ENCODE measurements around the gene EPN1. TPM values are rescaled to one million over a fixed set of nuclear protein-coding genes. Genes with fewer than 3 reads are reported as not detected.

The EPN1 gene
- polyA plus RNA-seq (ENCODE audit: insufficient read length in 10 of 10): 10 to 100 TPM; 59.0 to 99.0 (median 74.3) TPM
- long read RNA-seq, donor 1, full-length matches to known transcripts: 5 of 20 reads
- long read RNA-seq, donor 1, partial matches to known transcripts: 15 of 20 reads
- long read RNA-seq, donor 1, other reads (novel, unspliced or antisense): 0 of 20 reads
- long read RNA-seq, donor 2, full-length matches to known transcripts: 5 of 5 reads
- long read RNA-seq, donor 2, partial matches to known transcripts: 0 of 5 reads
- long read RNA-seq, donor 2, other reads (novel, unspliced or antisense): 0 of 5 reads
- long read RNA-seq, donor 3: 0 reads
- long read RNA-seq, donor 4, full-length matches to known transcripts: 6 of 6 reads
- long read RNA-seq, donor 4, partial matches to known transcripts: 0 of 6 reads
- long read RNA-seq, donor 4, other reads (novel, unspliced or antisense): 0 of 6 reads
- long read RNA-seq, donor 5, partial matches to known transcripts: 17 of 19 reads
- long read RNA-seq, donor 5, other reads (novel, unspliced or antisense): 0 of 19 reads
- long read RNA-seq, donor 6, full-length matches to known transcripts: 11 of 17 reads
- long read RNA-seq, donor 6, partial matches to known transcripts: 0 of 17 reads
- long read RNA-seq, donor 6, other reads (novel, unspliced or antisense): 6 of 17 reads
- long read RNA-seq, donor 7, full-length matches to known transcripts: 4 of 19 reads
- long read RNA-seq, donor 7, partial matches to known transcripts: 10 of 19 reads
- long read RNA-seq, donor 7, other reads (novel, unspliced or antisense): 5 of 19 reads
- long read RNA-seq, donor 8, full-length matches to known transcripts: 3 of 3 reads
- long read RNA-seq, donor 8, partial matches to known transcripts: 0 of 3 reads
- long read RNA-seq, donor 8, other reads (novel, unspliced or antisense): 0 of 3 reads
- long read RNA-seq, donor 9: 0 reads

DNA sequence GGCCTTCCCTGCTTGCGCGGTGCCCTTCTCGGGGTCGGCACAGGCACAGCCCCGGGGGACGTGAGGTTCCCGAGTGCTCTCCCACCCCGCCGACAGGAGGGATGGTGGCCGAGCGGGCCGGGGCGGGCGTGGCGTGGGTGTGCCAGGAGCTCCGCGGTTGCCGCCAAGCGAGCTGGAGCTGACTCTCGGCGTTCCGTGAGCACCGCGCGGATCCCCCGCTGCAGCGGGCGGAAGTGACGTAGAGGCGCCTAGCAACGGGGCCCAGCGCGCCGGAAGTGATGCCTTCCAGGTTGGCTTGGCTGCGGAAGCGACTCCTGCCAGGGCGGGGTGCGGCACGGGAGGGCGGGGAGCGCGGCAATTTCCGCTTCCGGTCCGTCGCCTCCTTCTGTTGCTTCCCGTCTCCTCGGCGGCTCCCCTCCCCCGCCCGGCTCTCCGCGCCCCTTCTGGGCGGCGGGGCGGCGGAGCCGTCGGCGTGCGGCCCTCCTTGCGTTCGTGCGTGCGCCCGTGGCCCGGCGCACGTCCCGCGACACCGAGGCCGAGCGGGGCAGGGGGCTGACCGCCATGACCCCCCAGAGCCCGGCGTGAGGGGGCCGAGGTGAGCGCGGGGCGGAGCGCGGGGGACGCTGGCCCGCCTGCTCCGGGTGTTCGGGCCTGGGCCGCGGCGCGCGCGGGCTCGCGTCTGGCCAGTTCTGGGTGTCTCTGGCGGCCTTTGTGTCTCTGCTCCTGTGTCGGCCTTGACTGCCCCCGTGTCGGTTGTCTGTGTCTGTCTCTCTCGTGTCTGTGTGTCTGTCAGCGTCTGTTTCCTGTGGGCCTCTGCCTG, at the start of gene EPN1:
TSS of gene EPN1 (plus strand) at position 386 of the 820 bp plus-strand sequence. CDS start 3,402 bp downstream, outside the sequence.
- peak; percentile 94 to 97 (median 96) for DNase-seq

DNA sequence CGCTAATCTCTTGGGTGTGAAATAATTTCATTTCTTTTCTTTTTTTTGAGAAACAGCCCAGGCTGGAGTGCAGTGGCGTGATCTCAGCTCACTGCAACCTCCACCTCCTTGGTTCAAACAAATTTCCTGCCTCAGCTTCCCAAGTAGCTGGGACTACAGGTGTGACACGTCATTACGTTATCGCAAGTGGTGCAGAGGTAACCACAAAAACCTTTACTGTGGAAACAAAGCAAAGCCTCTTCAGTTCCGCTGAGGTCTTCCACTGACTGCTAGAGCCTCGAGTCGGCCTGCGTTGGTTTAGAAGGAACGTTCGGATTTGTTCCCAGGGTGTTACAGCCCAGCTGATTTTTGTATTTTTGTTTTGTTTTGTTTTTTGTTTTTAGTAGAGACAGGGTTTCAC, 48.7 kb upstream of the EPN1 start:
- DNase-seq: no peak

DNA sequence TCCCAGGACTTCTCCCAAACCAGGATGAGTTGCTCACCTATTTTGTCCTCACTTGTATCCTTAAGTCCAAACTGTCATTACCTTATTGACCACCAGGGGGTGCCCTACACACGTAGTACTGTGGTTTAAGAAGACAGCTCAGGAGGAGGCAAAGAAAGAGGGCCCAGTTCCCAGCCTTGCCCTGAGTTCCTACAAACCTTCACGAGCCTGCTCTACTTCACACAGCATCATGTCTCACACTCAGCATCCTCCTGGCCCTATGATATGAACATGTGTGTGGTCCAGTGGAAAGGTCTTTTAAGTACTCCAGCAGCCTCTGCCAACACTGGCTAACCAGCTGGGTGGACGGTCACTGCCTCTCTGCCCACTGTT, 42.6 kb upstream of the EPN1 start:
- peak; percentile 90 to 94 (median 91) for DNase-seq

DNA sequence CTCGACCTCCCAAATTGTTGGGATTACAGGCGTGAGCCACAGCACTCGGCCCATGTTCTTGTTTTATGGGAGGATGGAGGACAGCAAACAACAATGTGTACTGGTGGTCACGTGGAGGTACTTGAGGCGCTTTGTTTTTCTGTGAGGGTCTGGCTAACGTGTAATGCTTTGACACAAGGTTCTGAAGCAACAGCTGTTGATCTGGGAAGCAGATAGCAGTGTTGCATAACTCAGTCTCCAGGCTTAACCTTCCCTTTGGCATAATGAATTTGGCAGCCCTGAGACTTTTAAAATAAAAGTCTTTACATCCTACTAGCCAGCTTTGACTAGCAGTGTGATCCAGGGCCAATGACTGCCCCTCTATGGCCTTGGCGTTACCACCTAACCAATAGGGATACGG, 41.2 kb upstream of the EPN1 start:
- no peak for DNase-seq

DNA sequence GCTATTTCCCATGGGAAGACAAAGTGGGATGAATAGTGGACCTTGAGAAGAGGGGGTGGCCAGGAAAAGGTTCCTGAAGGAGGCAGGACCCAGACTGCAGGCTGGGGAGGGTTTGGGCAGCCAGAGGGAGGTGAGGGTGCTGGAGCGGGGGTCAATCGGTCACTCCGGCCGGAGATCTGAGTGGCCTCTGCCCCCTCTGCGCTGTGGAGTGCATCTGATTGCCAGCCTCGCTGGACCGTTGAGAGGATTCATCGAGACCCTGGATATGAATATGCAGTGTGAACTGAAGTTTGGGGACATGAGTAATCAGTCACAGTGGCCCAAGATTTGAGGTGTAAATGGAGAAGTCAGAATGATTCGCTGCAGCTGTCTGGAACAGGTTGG, 39.7 kb upstream of the EPN1 start:
- DNase-seq: no peak

DNA sequence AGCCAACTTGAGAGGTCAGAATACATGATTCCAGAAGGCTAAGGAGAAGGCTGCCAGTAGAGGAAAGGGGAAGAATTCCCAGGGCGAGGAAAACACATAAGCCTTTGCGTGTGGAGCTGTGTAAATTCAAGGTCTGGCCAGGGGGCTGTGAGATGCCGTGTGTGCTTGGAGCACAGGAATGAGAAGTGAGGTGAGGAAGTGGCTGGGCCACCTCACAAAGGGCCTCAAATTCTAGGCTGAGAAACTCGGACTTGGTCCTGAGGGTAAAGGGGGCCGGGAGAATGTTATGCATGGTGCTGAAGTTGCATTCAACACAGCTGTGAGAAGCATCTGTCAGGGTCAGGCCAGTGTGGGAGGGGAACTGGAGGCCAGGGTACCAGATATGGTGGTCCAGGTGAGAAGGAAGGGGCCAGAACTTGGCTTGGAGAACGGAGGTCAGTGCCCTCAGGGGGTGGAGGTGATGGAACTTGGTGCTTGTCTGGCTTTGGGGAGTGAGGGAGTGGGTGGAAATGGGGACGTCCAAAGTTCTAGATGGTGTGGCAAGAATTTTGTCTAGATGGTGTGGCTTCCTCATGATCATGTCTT, 39.1 kb upstream of the EPN1 start:
- no peak for DNase-seq

DNA sequence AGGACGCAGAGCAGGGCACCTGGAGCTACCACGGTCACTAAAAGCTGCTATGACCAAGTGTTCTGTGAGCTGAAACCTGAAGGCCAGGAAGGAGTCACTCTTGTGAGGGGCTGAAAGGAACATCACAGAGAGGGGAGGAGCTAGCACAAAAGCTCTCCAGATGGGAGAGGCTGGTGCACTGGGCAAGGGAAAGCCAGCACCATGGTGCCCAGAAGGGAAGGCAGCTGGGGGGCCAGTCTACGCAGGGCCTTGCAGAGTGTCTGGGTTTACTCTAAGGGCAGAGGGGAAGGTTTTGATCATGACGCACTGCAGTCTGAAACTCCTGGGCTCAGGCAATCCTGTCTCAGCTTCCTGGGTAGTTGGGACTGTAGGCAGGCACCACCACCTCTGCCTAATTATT, 38.3 kb upstream of the EPN1 start:
- DNase-seq: no peak

DNA sequence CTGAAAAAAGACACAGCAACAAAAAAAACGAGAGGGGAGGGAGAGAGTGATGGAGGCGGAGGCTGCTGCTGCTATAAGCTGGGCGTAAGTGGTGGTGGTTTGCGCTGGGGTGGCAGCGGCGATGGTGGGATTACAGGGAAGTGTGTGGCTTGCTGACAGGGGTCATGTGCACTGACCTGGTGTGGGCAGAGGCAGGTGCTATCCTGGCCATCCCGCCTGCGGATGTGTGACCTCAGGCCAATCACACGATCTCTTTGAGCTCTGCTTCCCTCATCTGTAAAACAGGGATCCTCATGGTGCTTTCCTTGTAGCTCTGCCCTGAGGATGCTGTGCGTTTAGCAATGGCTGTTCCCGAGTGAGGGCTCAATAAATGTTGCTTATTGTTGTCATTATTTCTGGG, 37.5 kb upstream of the EPN1 start:
- DNase-seq: no peak

DNA sequence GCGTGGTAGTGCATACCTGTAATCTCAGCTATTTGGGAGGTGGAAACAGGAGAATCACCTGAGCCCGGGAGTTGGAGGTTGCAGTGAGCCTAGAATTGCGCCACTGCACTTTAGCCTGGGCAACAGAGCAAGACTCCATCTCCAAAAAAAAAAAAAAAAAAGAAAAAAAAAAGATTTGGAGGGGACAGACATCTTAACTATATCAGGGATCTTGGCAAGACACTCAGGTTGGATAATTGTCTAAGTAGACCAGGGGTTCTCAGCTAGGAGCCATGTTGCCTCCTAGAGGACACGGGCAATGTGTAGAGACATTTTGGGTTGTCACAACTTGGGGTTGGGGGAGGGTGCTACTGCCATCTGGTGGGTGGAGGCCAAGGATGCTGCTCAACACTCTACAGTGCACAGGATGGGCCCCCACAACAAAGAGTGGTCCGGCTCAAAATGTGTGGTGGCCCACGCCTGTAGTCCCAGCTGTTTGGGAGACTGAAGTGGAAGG, 36.1 kb upstream of the EPN1 start:
- DNase-seq: peak in 1 of 3 donors; percentile 52

DNA sequence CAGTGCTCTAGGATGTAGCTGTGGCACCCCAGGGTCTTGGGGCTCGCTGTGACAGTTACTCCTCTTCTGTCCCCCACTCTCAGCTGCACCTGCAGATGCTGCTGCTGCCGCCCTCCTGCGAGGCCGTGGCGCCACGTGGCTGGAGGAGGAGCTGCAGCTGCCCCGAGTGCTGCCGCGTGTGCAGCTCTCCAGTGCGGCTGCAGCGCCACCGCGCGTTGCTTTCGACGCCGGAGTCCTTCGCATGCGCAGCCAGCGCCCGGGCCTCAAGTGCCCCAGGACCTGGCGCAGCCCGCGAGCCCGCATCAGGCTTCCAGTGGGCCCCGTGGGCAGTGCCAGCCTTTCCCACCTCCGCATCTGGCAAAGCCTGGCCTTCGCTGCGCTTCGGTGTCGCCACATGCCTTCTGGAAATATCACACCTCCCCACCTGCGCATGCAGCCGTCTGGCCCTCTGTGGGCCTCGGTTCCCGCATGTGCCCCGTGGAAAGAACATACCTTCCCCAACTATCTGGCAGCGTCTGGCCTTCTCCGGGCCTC, 34.9 kb upstream of the EPN1 start:
- peak in 2 of 3 donors; percentile 65 to 90 for DNase-seq

DNA sequence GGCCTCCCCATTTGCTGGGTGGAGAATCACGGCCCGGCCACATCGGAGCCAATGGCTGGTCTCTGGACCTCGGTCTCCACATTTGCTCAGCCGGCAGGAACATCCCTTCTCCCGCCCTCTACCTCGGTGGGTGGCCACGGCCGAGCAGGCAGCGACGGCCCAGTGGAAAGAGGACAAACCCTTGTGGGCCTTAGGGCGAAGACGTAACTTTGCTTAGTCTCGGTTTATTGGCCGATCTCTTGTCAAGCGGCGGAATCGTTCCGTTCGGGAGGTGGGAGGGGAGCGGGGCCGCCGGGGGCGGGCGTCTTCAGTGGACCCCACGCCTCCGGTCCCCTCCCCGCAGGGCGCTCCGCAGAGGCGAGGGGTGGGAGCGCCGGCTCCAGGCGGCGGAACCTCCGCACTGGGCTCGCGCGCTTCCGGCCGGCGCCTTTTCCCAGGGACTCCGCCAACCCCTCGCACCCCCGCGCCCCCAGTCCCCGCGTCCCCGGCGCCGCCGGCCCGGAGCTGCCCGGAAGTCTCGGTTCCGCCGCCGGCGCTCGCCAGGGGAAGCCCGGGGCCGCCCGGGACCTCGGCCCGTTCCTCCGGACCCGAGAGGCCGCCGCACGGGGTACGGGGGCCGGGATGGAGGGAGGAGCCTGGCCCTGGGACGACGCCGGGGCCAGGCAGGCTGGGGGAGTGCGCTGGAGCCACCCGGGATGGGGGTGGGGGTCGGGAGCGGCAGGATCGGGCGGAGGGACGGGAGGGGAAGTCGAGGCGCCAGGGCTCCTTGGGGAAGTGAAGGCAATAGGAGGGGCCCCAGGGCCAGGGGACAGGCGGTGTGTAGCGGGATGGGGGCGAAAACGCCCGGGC, 34.2 kb upstream of the EPN1 start, which contains the start of gene ZNF580:
TSS of gene ZNF580 (plus strand) at position 426 of the 849 bp plus-strand sequence. CDS start 1,507 bp downstream, outside the sequence.
- DNase-seq: peak; percentile 75 to 95 (median 83)

DNA sequence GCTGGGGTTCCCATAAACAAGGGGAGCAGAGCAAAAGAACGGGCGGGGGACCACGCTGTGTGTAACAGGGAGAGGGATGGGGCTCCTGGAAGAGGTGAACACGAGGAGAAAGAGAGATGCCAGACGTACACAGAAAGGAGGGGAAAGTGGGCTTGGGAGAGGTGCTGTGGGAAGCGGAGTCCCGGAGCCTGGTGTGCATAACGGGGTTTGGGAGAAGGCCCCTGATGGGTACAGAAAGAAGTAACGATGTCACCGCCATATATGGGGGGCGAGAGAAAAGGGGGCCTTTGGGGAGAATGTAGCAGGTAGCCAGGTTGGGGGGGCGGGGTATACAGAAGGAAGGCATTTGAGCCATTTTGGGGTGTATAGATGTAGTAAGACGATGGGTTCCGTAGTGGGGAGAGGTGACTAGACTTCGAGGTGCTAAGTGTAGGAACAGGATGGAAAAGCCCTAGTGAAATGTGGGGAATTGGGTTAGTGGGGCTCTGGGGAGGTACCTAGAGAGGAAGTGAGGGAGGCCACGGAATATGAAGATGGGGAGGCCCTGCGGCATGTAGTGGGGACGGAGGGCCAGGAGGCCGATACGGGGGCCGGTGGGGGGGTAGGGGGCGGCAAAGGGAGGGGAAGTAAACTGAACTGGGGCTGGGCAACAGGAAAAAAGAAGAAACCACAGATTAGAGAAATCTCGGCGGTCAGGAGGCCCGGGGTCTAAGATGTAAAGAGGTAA, 33.4 kb upstream of the EPN1 start:
- no peak for DNase-seq

DNA sequence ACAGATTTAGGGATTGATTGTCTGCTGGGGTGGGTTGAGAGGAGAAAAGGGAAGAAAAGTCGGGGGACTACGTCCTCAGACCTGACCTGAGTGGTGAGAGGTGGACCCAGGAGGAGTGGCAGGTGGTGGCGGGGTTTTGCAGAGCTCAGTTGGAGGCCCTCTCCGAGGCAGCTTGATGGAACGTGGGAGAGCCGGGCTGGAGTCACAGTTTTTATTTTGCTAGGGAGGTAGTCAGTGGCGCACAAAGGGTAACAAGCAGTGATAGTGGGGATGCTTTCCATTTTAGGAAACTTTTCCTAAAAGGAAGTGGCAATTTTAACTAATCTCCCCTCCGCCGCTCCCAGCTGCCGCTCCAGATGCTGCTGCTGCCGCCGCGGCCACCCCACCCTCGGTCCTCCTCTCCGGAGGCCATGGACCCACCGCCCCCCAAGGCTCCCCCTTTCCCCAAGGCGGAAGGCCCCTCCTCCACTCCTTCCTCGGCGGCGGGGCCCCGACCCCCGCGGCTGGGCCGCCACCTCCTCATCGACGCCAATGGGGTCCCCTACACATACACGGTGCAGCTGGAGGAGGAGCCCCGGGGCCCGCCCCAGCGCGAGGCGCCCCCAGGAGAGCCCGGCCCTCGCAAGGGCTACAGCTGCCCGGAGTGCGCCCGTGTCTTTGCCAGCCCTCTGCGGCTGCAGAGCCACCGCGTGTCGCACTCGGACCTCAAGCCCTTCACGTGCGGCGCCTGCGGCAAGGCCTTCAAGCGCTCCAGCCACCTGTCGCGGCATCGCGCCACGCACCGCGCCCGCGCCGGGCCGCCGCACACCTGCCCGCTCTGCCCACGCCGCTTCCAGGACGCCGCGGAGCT, 32.6 kb upstream of the EPN1 start:
- DNase-seq: peak in 1 of 3 donors; percentile 48

DNA sequence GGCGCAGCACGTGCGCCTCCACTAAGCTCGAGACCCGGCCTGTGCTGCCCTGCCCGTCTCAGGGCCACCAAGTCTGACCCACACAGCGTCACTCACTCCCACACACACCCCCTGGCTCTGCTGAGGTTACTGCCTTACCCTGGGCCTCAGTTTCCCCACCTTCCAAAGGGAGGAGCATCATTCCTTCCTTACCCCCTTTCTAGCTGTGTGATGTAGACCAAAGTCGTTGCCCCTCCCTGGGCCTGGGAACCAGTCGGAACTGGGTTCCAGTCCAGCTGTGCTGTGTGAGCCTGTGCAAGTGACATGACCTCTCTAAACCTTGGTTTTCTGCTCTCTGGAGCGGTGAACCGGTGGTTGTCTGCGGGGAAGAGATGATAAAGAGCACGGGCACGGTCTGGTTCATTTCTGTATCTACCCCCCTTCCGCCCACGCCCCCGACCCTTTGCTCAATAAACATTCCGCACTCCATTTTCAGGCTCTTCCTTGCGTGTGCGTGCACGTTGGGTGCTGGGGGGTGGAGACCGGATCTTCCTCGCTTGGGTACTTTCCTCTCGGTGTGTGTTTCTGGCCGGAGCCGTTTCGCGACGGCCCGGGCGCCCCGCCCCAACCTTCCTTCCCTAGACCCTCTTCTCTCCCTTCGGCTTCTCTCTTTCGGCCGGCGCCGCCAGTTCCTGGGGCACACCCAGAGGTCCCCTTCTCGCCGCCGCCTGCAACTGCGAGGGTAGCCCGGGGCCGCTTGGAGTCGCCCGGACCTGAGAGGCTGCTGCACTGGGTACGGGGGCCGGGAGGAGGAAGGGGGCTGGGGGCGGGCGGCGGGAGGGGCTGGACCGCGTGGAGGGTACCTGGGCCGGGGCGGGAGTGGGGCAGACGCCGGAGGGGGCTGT, 31.8 kb upstream of the EPN1 start, which contains the start of gene ZNF581:
TSS of gene ZNF581 (plus strand) at position 647 of the 884 bp plus-strand sequence. CDS start 923 bp downstream, outside the sequence.
- peak; percentile 63 to 89 (median 79) for DNase-seq

DNA sequence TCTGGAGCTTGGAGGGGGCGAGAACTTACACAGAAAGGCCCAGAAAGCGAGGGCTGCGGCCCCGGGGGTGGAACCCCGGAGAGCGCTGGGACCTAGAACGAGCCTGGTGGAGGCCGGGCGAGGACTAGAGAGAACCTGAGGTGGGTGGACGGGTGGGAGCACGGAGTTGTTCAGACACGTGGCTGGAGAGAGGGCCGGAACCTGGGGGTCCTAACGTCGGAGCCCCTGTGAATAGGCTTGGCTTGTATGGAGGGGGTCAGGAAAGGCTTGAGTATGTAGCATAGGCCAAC, 31.2 kb upstream of the EPN1 start:
- DNase-seq: no peak

DNA sequence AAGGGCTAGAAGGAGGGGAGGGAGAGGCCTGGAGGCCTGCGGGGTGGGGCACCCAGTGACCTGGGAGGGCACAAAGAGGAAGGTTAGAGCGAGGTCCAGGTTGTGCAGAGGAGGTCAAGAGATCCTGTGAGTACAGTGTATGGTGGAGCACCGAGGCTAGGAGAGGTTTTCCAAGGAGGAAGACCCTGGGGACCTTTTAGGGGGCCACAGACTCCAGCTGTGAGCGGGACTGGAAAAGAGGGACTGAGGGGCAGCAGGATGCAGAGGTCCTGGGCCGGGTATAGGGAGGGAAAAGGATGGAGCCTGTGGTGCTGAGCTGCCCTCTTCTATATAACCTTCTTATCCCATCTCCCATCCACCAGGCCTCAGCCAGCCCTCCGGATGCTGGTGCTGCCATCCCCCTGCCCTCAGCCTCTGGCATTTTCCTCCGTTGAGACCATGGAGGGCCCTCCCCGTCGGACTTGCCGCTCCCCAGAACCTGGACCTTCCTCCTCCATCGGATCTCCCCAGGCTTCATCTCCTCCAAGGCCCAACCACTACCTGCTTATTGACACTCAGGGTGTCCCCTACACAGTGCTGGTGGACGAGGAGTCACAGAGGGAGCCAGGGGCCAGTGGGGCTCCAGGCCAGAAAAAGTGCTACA, 30.7 kb upstream of the EPN1 start:
- no peak for DNase-seq
